T-cell (primary cell): ENCODE results near the gene ADAMTS10. TPM values are rescaled to one million over a fixed set of nuclear protein-coding genes. Genes with fewer than 3 reads are reported as not detected.

Source experiments
- ATAC-seq, 4 experiments: fragments of 200-7000 bp in 3 of 4; fragments of 150-1000 bp in 1 of 4; cut with Tn5 transposase; replicated peaks in 1 of 4; 1 replicate in 3 of 4; 2 replicates in 1 of 4; pipeline ENCODE4 v1.10.0; 2021; ENCODE audit warnings: moderate library complexity in 3 of 4, mild to moderate bottlenecking in 2 of 4, moderate number of reproducible peaks in 1 of 4
- CTCF ChIA-PET, 2 donors: fragments of 300-600 bp; sonication (Branson Sonifier 250); formaldehyde crosslinking; loops; one replicate each; lab custom pipeline; 2022; ENCODE audit warnings: antibody characterized with exemption in 2 of 2; lab: Charles Lee
- POLR2A ChIA-PET, 2 donors: fragments of 300-600 bp; sonication (Branson Sonifier 250); formaldehyde crosslinking; loops; one replicate each; lab custom pipeline; 2022; ENCODE audit warnings: antibody characterized with exemption in 2 of 2; lab: Charles Lee
- DNase-seq, 35 experiments: peaks; one replicate each; pipeline versions ENCODE4 v3.0.0 to v3.0.0-alpha.2; 2013 to 2023
- H3K27ac ChIP-seq: one replicate; pipeline ENCODE4 v1.5.1; 2013; ENCODE audit warnings: low read length
- H3K27me3 ChIP-seq, 2 experiments: replicated peaks in 1 of 2; 1 replicate in 1 of 2; 2 replicates in 1 of 2; pipeline versions ENCODE4 v1.6.1 to v1.7.0; 2013; ENCODE audit warnings: low read length in 1 of 2, mixed read lengths in 1 of 2; ENCODE audit not compliant: control insufficient read depth in 2 of 2, insufficient read depth in 2 of 2; ENCODE audit errors: extremely low read depth in 1 of 2
- H3K36me3 ChIP-seq, 2 donors: 1 replicate in 1 of 2; 2 replicates in 1 of 2; pipeline versions ENCODE4 v1.6.1 to v1.7.0; 2013; ENCODE audit warnings: low read length in 1 of 2; ENCODE audit not compliant: control insufficient read depth in 2 of 2, insufficient read depth in 1 of 2; ENCODE audit errors: extremely low read depth in 1 of 2
- H3K4me1 ChIP-seq, 2 experiments: 1 replicate in 1 of 2; 2 replicates in 1 of 2; pipeline versions ENCODE4 v1.6.1 to v1.7.0; 2013; ENCODE audit warnings: low read length in 2 of 2, mixed read lengths in 1 of 2; ENCODE audit not compliant: insufficient read depth in 2 of 2, control insufficient read depth in 1 of 2; ENCODE audit errors: extremely low read depth in 1 of 2
- H3K4me3 ChIP-seq, 2 donors: 1 replicate in 1 of 2; 2 replicates in 1 of 2; pipeline versions ENCODE4 v1.5.1 to v1.7.0; 2013; ENCODE audit warnings: mild to moderate bottlenecking in 2 of 2, low read length in 1 of 2, moderate library complexity in 1 of 2; ENCODE audit not compliant: control insufficient read depth in 1 of 2; ENCODE audit errors: extremely low read depth in 1 of 2
- H3K9me3 ChIP-seq: 2 replicates; pipeline ENCODE4 v1.7.0; 2013
- H3K27ac Mint-ChIP-seq, 2 donors: one replicate each; pipeline ENCODE4 v1.8.0; 2020 to 2021; ENCODE audit warnings: mild to moderate bottlenecking in 2 of 2, mixed read lengths in 2 of 2
- H3K27me3 Mint-ChIP-seq, 2 donors: one replicate each; pipeline ENCODE4 v1.8.0; 2021 to 2022; ENCODE audit warnings: mixed read lengths in 2 of 2
- H3K36me3 Mint-ChIP-seq: one replicate; pipeline ENCODE4 v1.8.0; 2021; ENCODE audit warnings: mixed read lengths
- H3K4me1 Mint-ChIP-seq, 3 donors: one replicate each; pipeline ENCODE4 v1.8.0; 2020 to 2022; ENCODE audit warnings: mixed read lengths in 3 of 3, mild to moderate bottlenecking in 1 of 3
- H3K4me3 Mint-ChIP-seq, 3 donors: one replicate each; pipeline ENCODE4 v1.8.0; 2020 to 2022; ENCODE audit warnings: mild to moderate bottlenecking in 3 of 3, mixed read lengths in 3 of 3, moderate library complexity in 3 of 3
- H3K9me3 Mint-ChIP-seq, 3 donors: one replicate each; pipeline ENCODE4 v1.8.0; 2020 to 2022; ENCODE audit warnings: mixed read lengths in 3 of 3
- WGBS: methylation state at CpG from one replicate; pipeline ENCODE4 v1.1.5; 2013; ENCODE audit warnings: missing lambda C conversion rate; ENCODE audit not compliant: insufficient coverage; 5-methylcytosine and 5-hydroxymethylcytosine counted together
- total RNA-seq, 35 experiments: library from RNA in 6 of 35; stranded (reverse) in 6 of 35; fragments of 120-200 nt in 1 of 35; gene quantifications; one replicate each; pipeline versions ENCODE4 v1.2.1 to v1.2.4 and lab custom pipeline; 2013 to 2026

Gene ADAMTS10
- total RNA-seq (100 to 1,000 TPM in 1 of 5 donors, 10 to 100 TPM in 4; 57.2 to 103 (median 80.1) TPM), total RNA-seq (lab: John Stamatoyannopoulos, UW) (1.4 to 82.5 (median 38.8) reads per million in 29 experiments)
- total RNA-seq (2013), result 37.0 TPM

GRCh38 chr19:8610041-8610935 is at the start of gene ADAMTS10:
TSS of gene ADAMTS10 (minus strand) at chr19:8610715. CDS start at chr19:8605710, 5,005 bp downstream.
- peak within 1 kb of the TSS; percentile 77 to 99 for H3K4me3 ChIP-seq
- ChIA-PET POLR2A (no interaction called here), CTCF (no interaction called here)
- peak within 1 kb of the TSS; percentile 92 to 99 (median 94) for H3K4me3 Mint-ChIP-seq
- no peaks in the 10 kb centered on the region for H3K9me3 ChIP-seq
- peak within 1 kb of the TSS; percentile 82 to 94 for H3K27ac Mint-ChIP-seq
- peak in 34 of 35 experiments; percentile 23 to 75 (median 46) for DNase-seq
- peak within 1 kb of the TSS; percentile 34 for H3K27ac ChIP-seq
- H3K27me3 ChIP-seq, result peaks cover 0 to 13% of the 10 kb centered on the region in 2 experiments
- H3K4me1 Mint-ChIP-seq, result peaks cover 38 to 56% (median 51%) of the 10 kb centered on the region in 3 donors
- WGBS, result 2% methylated on average over 51 of the region's 74 CpGs
- peak; percentile 69 to 74 (median 72) for ATAC-seq
- H3K27me3 Mint-ChIP-seq, result peaks cover 0 to 4% of the 10 kb centered on the region in 2 donors
- H3K36me3 Mint-ChIP-seq, result peaks cover 6% of the 10 kb centered on the region
- peaks cover 10 to 44% of the 10 kb centered on the region in 2 experiments for H3K4me1 ChIP-seq
- H3K9me3 Mint-ChIP-seq, result no peaks in the 10 kb centered on the region
- peaks cover under 1 to 7% of the 10 kb centered on the region in 2 donors for H3K36me3 ChIP-seq

GRCh38 chr19:8659905-8660304 is 49.4 kb upstream of the ADAMTS10 start:
- POLR2A ChIA-PET, result no interaction called here
- DNase-seq, result no peak
- Mint-ChIP-seq H3K27me3 (no peaks in the 10 kb centered on the region), H3K27ac (peak overlapping the region in 1 of 2 donors; percentile 40), H3K36me3 (no peaks in the 10 kb centered on the region), H3K4me1 (peaks cover 30 to 53% (median 49%) of the 10 kb centered on the region in 3 donors), H3K9me3 (no peaks in the 10 kb centered on the region), H3K4me3 (no peak overlapping the region)
- H3K4me1 ChIP-seq, result peaks cover 14 to 30% of the 10 kb centered on the region in 2 experiments
- WGBS, result 85% methylated on average over 4 of the region's 7 CpGs
- no peak overlapping the region for H3K4me3 ChIP-seq
- CTCF ChIA-PET, result no interaction called here
- no peak for ATAC-seq
- no peaks in the 10 kb centered on the region for H3K36me3 ChIP-seq
- H3K9me3 ChIP-seq, result no peaks in the 10 kb centered on the region
- no peak overlapping the region for H3K27ac ChIP-seq
- H3K27me3 ChIP-seq, result peaks cover 0 to 10% of the 10 kb centered on the region in 2 experiments

GRCh38 chr19:8657869-8658268 is 47.4 kb upstream of the ADAMTS10 start:
- ChIA-PET CTCF (interaction anchor here in 1 of 2 donors (1.3 kb wide), 1 partner anchor 36 kb away, joined by 3 read pairs; no protein-coding TSS in a partner anchor), POLR2A (no interaction called here)
- 87% methylated on average over 3 of the region's 5 CpGs for WGBS
- H3K9me3 Mint-ChIP-seq, result no peaks in the 10 kb centered on the region
- no peaks in the 10 kb centered on the region for H3K36me3 Mint-ChIP-seq
- DNase-seq, result no peak
- H3K36me3 ChIP-seq, result no peaks in the 10 kb centered on the region
- peaks cover 23 to 41% (median 36%) of the 10 kb centered on the region in 3 donors for H3K4me1 Mint-ChIP-seq
- no peaks in the 10 kb centered on the region for H3K27me3 Mint-ChIP-seq
- peak overlapping the region in 1 of 2 donors; percentile 3 for H3K27ac Mint-ChIP-seq
- H3K9me3 ChIP-seq, result no peaks in the 10 kb centered on the region
- H3K4me1 ChIP-seq, result peaks cover 9 to 22% of the 10 kb centered on the region in 2 experiments
- H3K27ac ChIP-seq, result no peak overlapping the region
- peaks cover 0 to 13% of the 10 kb centered on the region in 2 experiments for H3K27me3 ChIP-seq
- H3K4me3 Mint-ChIP-seq, result no peak overlapping the region
- no peak overlapping the region for H3K4me3 ChIP-seq
- ATAC-seq, result no peak

- Mint-ChIP-seq H3K4me1 (peaks cover 18 to 33% (median 25%) of the 10 kb centered on the region in 3 donors), H3K4me3 (peak overlapping the region in 2 of 3 donors; percentile 52 to 58), H3K36me3 (no peaks in the 10 kb centered on the region), H3K27ac (peak overlapping the region in 1 of 2 donors; percentile 68), H3K27me3 (peaks cover 2 to 4% of the 10 kb centered on the region in 2 donors), H3K9me3 (no peaks in the 10 kb centered on the region)
- CTCF ChIA-PET, result interaction anchor here (1.0 to 2.0 kb wide), 4 partner anchors 11 to 39 kb away, joined by 3 to 11 read pairs (median 8); no protein-coding TSS in a partner anchor
- Histone ChIP-seq H3K4me1 (peaks cover 9 to 22% of the 10 kb centered on the region in 2 experiments), H3K4me3 (peak overlapping the region in 1 of 2 donors; percentile 12), H3K27me3 (peaks cover 0 to 14% of the 10 kb centered on the region in 2 experiments), H3K27ac (no peak overlapping the region), H3K9me3 (no peaks in the 10 kb centered on the region), H3K36me3 (no peaks in the 10 kb centered on the region)
- DNase-seq, result peak in 20 of 35 experiments; percentile 4 to 50 (median 23)
- peak; percentile 29 to 77 (median 58) for ATAC-seq
- 9% methylated on average over 12 of the region's 12 CpGs for WGBS
- POLR2A ChIA-PET, result no interaction called here
Observed at GRCh38 chr19:8655340-8655709, 44.8 kb upstream of the ADAMTS10 start.

- ATAC-seq, result peak; percentile 58 to 81 (median 76)
- Histone ChIP-seq H3K27ac (no peak overlapping the region), H3K4me1 (peaks cover 9 to 28% of the 10 kb centered on the region in 2 experiments), H3K9me3 (no peaks in the 10 kb centered on the region), H3K4me3 (peak overlapping the region; percentile 21 to 61), H3K36me3 (no peaks in the 10 kb centered on the region), H3K27me3 (peaks cover 0 to 15% of the 10 kb centered on the region in 2 experiments)
- Mint-ChIP-seq H3K27me3 (peaks cover 2 to 4% of the 10 kb centered on the region in 2 donors), H3K27ac (peak overlapping the region in 1 of 2 donors; percentile 31), H3K9me3 (no peaks in the 10 kb centered on the region), H3K36me3 (no peaks in the 10 kb centered on the region), H3K4me3 (peak overlapping the region; percentile 43 to 58 (median 52)), H3K4me1 (peaks cover 23 to 37% (median 25%) of the 10 kb centered on the region in 3 donors)
- POLR2A ChIA-PET, result no interaction called here
- CTCF ChIA-PET, result interaction anchor here (0.7 to 2.0 kb wide), 5 partner anchors 11 to 164 kb away, joined by 3 to 11 read pairs (median 5); no protein-coding TSS in a partner anchor
- 0% methylated on average over 13 of the region's 15 CpGs for WGBS
- DNase-seq, result peak; percentile 21 to 83 (median 57)
Observed at GRCh38 chr19:8654591-8655339, 44.2 kb upstream of the ADAMTS10 start.
